GM18873 (cell line): Measurements from ENCODE around the gene HIF1AN.

Experiments used
- ATAC-seq: cut with Tn5 transposase; IDR thresholded peaks from one replicate; pipeline ENCODE4 v1.9.1; 2021; ENCODE audit warnings: mild to moderate bottlenecking, moderate library complexity, moderate number of reproducible peaks; ENCODE audit not compliant: unreplicated experiment, low FRiP score

The HIF1AN gene

DNA sequence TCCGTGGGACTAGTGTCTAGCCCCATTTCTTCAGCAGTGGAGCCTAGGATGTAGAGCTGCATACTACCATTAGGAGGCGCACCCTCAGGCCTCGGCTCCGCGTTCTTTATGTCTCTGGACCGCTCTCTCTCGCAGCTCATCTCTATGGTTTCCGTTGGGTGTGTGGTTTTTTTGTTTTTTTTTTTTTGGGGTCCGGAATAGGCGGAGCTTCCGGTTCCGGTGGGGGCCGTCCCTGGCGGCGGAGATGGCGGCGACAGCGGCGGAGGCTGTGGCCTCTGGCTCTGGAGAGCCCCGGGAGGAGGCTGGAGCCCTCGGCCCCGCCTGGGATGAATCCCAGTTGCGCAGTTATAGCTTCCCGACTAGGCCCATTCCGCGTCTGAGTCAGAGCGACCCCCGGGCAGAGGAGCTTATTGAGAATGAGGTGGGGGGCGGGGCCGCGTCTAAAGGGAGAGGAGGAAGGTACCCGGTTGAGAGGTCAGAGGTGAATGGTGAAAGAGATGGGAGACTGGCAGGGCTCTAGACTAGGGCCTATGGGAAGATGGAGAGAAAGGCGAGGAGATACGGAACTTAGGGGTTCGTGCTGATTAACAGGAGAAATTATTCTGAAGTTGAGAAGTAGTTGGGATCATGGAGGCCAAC, at the start of gene HIF1AN:
Gene HIF1AN, plus strand, starts transcription at position 229 of the 639 bp plus-strand sequence. Its CDS starts 16 bp downstream, at position 245.
- peak; percentile 95 for ATAC-seq

DNA sequence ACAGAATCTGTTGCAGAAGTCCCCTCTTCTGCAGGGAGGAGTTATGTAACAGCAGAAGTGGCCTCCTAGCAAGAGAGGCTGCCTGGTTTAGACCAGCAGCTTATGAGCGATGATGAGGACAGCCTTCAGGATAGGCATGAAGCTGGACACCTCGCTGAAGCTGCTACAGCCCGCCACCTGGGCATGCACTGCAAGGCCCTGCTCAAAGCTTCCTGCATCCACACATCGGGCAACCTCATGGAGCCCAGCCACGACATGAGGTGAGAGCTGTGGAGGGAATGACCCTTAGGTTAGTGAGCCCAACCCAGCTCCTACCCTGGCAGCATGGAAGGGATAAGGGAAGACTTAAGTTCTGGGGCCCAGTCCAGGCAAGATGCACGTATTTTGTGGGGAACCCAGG, 48.2 kb upstream of the HIF1AN start:
- no peak for ATAC-seq

DNA sequence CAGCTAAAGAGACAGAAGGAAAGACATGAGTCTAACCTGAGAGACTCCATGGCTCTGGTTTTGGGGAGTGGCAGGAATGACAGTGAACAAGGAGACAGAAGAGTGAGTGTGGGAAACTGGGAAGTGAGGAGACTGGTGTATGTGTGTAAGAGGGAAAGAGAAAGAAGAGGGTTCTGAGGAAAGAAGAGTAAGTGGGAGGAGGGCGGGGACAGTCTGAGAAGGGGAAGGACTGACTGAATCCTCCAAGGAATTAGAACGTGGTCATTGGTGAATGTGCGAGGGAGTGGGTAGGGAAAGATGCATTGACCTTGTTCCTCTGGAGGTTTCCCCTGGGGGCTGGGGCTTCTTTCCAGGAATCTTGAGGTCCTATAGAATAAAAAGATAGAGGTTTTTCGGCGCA, 46.3 kb upstream of the HIF1AN start:
- no peak for ATAC-seq

DNA sequence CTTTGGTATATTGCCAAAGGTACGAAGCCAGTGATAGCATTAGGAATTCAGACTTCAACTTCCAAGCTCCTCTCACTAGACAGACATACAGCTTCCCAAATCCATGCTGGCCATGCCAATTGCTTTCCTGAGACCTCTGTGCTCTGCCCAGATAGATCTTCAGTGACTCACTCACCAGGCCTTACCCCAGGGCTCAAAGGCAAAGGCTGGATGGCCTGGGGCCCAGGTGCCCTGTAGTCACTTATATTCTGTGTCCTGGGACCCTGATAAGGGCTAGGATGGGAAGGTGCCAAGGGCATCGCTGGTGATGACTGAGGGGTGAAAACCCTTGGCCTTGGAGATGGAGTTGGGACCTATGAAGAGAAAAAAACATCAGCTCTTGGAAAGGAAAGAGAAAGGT, 45.2 kb upstream of the HIF1AN start:
- ATAC-seq: no peak

DNA sequence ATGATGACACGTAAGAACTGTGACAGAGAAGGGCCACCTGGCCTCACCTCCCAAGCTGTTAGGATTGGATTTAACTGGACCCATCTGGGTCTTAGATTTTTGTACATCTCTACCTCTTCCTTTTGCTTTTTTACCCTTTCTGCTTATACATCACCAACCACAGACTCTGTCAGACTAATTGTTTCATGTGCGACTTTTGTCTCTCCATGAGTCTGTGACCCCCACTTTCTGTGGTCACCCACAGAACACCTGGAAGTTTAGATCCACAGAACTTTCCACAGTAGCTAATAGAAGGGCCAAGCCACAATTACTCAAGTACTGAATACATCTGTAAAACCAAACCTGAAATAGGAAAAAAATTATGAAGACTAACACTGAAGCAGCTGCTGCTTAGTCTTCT, 39.2 kb upstream of the HIF1AN start:
- ATAC-seq: no peak

DNA sequence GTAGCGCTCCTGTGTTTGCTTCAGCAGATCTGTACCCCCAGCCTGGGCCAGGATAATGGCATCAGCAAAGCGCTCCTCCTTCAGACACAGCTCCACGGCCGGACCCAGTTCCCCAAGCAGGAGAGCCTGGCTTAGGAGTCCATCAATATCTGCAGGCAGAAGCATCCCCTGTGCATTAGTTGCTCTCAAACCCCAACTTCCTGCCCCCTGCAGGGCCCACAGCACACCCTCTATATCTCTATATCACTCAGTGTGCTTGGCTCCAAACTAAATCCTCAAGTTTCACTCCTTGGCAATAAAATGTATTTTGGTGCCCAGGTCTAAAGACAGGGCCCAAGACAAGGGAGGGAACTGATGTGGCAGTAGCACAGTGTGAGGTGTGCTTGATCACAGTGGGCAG, 37.7 kb upstream of the HIF1AN start:
- no peak for ATAC-seq

DNA sequence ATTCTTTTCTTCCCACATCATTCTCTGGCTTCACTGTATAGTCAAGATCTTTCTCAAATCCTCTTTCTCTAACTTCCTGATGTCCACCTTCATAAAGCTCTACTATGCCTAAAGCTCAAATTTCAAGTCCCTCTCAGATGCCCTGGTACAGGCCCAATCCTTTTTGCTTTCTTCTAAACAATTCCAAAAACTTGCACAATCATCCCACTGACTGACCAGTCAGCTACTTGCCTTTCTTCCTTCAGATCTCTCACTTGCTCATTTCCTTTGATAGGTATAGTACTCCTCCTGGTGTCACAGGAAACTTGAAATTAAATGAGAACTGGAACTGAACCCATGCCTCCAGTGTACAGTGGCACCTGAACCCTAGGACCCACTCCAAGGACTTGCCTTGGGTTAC, 34.3 kb upstream of the HIF1AN start:
- ATAC-seq: no peak

DNA sequence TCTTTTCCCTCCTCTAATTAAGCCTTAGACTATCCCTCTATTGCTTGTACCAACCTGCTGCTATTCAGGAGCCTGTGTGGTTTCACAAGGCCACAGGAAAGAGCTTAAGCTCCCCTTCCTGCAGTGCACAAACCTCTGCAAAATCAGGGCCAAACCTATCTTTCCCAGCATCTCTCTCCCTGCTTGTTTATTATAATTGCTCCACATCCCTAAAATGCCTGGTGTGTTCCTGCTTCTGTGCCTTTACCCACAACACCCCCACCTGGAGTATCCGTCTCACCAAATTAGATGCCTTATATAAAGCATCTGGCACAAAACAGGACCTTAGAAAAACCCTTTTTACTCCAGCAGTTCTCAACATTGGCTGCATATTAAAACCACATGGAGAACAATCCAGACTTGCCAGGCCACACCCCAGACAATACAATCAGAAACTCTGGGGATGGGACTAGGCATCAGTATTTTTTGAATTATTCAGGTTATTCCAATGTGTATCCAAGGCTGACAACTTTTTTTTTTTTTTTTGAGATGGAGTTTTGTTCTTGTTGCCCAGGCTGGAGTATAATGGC, 32.7 kb upstream of the HIF1AN start:
- ATAC-seq: no peak

DNA sequence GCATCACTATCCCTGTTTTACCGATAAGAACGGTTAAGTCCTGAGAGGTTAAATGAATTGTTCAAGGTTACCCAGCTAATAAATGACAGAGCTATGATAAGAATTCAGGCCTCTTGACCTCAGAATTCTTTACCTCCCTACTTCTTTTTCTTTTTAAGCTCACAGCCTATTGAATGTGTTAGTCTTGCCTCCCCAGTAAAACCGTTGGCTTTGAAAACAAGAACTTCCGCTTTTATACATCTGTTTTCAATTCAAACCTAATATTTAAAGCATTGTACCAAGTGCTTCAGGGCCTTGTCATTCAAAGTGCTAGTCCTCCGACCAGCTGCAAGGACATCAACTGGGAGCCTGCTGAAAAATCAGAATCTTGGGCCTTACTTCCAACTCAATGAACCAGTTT, 31.6 kb upstream of the HIF1AN start:
- ATAC-seq: no peak

DNA sequence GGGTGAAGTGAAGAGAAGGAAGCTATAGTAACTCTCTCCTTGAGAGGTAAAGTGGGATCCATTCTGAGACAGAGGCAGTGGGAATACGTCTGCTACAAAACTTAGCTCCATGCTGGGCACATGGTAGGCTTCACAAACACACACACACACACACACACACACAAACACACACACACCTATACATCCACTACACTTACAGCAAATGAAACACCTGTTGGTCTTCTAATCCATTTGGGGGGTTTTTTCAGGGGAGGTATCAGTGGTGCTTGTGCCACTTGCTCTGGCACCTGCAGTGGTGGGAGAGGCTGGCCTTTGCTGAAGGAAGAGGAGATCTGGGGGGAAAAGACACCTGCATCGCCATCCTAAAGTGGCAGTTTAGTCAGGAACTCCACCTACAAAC, 30.6 kb upstream of the HIF1AN start:
- no peak for ATAC-seq

DNA sequence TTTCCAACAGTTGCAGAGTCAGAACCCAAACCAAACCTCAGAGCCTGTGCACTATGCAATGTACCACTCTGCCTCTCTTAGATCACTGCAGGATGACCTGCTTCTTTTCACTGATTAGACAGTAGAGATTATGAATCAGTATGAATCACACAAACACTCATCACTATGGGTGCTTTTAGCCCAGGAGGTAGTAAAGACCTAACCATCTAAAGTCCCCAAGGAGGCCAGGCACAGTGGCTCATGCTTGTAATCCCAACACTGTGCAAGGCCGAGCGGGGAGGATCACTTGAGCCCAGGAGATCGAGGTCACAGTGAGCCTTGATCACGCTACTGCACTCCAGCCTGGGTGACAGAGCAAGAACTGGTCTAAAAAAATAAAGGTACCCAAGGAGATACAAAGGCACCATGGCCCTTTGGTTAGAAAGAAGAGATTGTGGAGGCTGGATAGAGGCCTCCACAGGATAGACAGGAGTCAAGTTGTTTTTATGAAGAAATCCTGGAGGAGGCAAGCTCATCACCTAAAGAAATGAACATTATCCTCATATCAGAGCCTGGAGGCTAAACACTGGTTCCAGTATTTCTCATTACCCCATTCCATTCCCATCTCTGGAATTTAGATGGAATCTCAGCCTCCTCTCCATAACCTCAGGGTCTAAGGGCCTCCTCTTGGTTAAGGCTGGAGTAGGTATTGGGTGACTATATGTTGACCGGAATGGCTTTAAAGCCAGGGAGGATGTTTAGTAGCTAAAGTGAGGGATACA, 29.0 kb upstream of the HIF1AN start:
- no peak for ATAC-seq

DNA sequence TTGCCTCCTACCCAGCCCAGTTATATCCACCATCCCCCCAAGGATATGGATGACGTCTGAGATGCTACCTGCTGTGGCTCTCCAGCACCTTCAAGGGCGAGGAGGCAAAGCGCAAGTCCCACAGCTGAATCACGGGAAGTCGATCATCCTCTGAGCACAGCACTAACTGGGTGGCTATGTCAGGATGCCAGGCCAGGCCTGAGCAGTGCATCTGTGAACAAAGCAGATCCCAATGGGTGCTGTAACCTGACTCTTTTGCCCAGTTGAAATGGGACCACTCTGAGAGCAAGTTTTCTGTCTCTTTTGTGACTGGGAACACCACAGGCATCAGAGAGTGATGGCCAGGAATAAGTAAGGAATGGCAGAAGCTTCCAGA, 28.4 kb upstream of the HIF1AN start:
- ATAC-seq: no peak

DNA sequence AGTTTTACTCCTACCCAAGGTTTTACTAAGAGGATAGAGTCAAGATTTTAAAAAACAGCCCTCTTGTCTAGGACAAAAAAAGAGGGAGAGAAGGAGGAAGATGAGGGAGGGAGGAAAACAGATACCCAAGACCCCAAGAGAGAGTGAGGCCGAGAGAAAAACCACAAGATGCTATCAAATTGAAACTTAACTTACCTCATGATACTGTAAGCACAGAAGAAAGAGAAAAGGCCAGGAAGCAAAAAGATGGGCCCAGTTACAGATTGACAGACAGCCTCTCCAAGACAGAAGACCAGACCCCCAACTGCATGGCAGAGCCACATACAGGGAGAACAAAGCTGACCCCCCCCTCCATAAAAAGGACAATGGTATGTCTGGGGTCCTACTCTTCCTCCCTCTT, 27.5 kb upstream of the HIF1AN start:
- ATAC-seq: no peak

DNA sequence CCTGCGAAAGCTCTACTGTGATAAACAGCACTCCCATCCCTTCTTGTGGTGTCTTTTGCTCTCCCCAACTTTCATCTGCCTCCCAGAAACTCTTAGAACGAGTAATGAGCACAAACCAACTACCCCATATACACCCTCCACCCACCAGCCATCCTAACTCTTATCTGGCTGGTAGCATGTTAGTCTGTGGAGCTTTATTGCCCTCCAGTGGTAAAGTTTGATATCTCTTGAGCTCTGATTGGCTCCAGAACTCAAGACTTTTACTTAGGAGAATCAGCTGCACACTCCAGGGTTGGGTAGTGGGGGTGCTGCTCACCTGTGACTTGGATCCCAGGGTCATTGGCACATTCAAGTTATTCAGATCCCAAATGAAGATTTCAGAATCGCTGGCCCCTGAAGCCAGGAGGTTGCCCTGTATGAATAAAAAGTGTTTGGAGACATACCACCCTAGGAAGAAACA, 27.0 kb upstream of the HIF1AN start:
- ATAC-seq: no peak

DNA sequence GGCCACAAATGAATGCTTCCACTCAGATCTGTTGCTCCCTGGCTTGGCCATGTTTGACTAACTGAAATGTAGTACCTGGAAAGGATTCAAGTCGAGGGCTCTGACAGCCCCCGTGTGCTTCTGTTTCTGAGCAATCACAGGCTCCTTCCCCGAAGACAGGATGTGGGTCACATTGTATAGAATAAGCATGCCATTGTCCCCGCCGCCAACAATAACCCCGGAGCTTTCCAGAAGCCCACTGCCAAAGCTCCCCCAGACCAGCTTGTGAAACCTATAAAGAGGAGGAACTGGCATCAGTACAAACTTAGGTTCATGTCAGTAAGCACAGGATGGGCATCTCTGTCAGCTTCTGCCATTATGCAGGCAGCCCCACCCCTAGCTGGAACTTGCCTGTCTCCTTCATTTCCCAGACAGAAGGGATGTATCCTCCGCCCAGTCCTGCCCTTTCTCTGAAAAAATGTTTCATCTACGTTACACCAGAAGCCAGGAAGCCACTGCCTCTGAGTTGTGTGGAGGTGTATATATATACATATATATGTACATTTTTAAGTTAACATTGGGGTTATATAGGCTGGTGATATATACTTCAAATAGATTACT, 26.4 kb upstream of the HIF1AN start:
- ATAC-seq: no peak

DNA sequence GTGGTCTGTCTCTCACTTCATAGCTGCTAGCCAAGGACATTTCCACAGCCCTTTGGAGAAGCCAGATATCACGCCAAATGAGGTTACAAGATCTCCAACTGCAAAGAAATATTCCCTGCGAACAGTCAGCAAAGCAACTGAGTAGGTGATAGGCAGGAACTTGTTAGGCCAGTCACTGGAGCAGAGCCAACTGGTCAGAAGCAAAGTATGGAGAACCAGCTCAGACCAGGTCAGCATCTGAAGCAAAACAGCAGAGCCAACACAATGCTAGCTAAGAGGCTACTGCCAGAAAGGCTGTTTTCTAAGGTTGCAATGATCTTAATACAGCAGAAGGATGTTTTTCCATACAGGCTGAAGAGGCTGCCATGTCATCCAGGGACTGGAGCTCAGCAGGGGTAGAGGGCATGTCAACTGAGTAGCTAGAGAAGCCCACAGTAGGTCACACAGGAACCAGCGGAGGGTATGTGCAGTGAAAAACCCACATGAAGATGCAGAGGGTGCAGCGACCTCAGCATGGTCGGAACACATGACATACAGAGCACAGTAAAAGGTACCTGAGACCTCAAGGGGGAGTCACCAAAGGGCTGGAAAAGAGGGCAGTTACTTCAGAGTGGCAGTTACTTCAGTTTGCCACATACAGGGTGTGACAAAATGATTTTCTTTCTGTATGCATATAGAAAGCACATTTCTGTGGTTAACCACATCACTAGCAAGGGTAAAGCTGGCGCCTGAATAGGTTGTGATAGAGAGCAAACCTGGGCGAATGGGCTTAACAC, 25.0 kb upstream of the HIF1AN start:
- ATAC-seq: no peak

DNA sequence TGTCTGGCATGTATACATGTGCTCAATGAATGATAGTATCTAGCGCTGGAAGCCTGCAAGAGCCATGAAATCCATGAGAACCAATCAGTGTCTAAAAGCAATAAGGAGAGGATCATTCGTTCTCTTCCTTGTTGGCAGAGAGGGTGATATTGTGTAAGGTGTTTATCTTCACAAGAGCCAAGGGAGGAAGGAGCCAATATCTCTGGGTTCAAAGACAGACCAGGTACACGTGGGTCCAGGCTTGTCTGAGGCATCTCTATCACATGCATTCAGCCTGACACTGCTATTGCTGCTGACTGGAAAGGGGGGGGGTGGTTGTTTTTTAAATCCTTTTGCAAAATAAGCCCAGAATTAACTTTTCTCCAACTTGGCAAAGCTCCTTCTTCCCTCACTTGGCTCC, 20.1 kb upstream of the HIF1AN start:
- ATAC-seq: no peak

DNA sequence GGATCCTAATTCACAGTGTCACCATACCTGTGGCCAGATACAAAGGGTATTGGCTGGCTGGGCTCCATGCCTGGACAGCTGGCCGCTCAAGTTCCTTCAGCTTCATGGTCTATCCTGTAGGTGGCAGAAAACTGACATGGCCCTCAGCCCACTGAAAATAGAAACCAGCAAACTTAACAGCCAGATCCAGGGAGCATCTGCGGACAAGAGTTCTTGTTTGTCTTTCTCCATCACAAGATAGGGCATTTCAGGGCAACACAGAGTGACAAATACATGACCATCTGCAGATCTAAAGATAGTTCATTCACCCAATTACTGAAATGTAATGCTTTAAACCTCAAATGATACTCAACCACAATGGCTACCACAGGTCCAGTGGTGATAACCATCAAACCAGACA, 18.9 kb upstream of the HIF1AN start:
- no peak for ATAC-seq

DNA sequence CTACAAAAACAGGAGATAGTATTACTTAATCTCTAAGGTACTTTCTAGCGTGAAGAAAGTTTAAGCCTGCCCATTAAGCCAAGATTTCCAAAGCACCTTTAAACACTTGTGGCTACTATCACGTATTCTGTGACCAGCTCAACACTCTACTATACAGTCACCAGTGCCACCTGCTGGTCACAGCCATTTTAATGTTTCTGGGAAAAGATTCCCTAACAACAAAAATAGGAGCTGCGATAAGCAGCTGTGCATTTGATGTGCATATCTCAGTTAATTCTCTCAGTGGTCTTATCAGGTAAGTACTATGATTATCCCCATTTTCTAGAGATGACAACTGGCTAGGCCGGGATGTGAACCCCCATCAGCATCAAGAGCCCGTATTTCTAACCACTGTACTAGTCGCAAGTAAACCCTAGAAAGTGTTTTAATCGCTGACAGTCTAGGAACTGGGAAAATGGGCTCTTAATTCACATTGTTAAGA, 16.9 kb upstream of the HIF1AN start:
- ATAC-seq: no peak

DNA sequence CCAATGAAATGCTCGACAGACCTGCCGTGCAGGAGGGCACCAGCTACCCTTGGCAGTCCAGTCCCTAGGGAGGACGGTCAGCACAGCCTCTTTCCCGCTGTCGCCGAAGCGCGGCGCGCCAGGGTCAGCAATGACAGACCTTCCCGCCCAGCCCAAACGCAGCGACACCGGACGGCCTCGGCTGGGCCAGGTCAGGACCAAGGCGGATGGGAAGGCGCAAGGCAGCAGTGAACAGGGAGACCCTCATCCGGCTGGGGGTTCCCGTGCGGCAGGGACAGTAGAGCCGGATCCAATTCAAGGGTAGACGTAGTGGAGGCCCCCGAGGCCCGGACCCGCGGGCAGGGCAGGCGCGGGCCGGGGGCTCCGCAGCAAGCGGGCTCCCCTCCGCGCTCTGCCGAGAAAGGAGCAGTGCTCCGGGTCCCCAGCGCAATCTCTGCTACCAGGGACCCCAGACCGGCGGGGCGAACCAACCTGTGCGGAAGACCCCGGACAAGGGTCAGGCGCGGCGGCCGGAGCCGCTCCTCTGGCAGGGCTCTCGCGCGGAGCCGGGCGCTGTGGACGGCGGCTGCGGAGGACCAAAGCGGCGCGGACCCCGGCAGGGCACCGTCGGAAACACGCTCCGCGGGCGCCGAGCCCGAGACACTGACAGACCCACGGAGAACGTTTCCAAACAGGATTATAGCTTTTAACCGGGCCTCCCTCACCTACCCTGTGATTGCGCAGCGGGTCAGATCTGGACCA, 16.3 kb upstream of the HIF1AN start, which contains the start of gene SEC31B:
Gene SEC31B, minus strand, starts transcription at position 551 of the 741 bp plus-strand sequence. CDS start 2,909 bp downstream, outside the sequence.
- no peak for ATAC-seq
